GM18498 (cell line): ENCODE data around the gene ELL2.

ENCODE experiments used
- ATAC-seq: cut with Tn5 transposase; IDR thresholded peaks from one replicate; pipeline ENCODE4 v1.9.1; 2021; ENCODE audit warnings: mild to moderate bottlenecking, moderate library complexity; ENCODE audit not compliant: unreplicated experiment

Gene ELL2

GRCh38 chr5:95884017-95884325, 77.7 kb downstream of the ELL2 start:
- ATAC-seq, result peak; percentile 31

DNA sequence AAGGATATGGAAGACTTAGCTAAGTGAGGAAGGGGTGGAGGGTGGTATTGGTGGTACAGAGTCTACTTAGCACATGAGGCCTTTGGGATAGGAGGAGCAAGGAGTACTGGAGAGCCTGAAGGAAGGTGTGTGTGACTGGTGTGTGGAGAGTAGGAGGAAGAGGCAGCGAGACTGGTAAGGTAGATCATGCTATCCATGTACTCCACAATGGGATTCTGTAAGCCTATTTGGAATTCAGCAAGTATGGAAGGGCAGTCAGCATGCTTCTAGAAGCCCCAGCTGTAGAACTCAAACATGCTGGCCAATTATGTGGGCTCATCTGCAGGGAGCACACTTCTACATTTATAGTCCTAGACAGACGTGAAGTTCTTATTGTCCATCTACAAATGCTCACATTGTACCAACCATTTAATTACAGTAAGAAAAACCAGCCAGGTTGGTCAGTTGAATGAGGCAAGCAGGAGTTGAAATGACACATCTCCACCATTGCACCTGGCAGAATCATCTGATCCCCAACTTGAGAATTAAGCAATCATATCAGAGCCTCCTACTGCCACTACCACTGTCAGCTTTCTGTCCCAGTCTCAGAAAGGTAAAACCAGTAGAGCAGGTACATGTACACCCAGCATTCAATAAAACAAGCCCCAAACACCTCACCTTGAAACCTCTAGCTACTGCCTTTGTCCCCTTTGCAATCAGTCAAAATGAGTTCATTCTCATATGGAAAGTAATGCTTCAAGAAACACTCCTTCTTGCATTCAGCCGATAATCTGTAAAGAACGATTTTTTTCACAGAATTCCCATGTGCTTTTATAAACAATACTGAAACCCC, 78.2 kb downstream of the ELL2 start:
- ATAC-seq, result peak; percentile 36

- no peak for ATAC-seq
Measured at GRCh38 chr5:95881833-95882232, 79.8 kb downstream of the ELL2 start.

- ATAC-seq, result no peak
Measured at GRCh38 chr5:95880081-95880926, 81.3 kb downstream of the ELL2 start.

GRCh38 chr5:95879661-95880060, 82.0 kb downstream of the ELL2 start:
- no peak for ATAC-seq

DNA sequence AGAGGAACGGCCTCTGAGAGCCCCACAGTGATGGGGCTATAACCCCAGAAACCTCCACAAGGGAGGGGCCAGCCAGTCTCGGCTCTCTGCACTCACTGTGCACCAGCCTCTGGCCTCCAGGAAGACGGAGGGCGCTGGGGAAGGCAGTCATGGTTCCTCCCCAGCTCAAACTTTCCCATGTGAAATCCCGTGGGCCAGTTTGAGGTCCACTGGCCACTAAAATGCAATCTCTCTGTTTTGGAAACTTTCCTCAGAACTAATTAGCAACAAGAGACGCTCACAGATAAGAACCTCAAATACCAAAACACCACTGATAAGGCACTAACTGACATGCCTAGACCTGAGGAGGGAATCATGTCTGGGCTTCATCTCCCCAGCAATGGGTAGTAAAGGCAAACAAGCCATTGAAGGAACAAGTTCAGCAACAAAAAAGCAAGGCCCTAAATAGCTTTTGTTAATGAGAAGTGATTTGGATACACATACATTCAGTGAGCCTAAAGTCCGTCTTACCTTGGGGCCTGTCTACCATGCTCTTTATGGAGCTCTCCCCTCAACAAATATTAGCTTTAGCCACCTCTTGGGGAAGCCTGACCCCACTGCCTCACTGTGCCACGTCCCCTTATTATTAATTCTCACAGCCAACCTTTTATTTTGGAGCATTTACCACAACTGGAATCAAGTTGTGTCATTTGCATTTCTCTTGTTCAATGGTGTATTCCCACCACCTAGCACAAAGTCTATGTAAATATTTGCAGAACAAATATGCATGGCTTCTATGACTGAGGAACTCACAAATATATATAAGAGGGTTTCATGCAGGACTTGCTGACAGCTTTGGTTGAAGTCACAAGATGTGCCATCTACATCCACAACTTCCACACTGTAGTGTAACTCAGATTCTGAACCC, 83.0 kb downstream of the ELL2 start:
- peak; percentile 62 for ATAC-seq

DNA sequence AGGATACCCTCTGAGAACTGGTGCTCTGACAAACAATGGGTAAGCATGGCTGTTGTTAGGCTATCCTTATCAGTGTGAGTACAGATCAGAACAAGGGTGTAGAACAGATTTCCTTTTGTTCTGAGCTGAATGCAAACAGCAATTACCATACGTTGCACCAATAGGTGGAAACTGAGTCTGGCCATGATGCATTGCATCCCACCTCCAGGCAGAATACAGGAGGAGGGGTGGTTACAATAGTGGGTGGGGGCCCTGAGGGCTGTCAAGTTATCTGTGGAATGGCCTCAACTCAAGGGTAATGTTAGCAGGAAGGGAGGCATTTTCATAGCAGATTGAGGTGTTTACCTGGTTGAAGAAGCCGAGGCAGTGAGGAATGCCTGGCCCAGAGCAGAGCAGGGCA, 84.9 kb downstream of the ELL2 start:
- ATAC-seq, result no peak

GRCh38 chr5:95874246-95874645, 87.4 kb downstream of the ELL2 start:
- no peak for ATAC-seq

DNA sequence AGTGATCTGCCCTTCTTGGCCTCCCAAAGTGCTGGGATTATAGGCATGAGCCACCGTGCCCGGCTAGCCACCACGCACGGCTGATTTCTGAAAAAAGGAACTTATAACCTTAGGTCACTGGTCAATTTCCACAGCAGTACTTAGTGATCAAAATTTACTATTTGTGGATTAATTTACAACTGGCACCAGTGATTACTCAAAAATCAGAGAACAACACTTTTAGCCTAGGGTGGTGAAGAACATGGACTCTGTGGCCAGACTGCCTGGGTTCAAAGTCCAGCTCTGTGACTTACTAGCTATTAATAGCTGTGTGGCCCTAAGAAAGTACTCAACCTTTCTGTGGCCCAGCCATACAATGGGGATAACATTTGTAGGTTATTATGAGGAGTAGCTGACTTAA, 88.3 kb downstream of the ELL2 start:
- ATAC-seq, result no peak

DNA sequence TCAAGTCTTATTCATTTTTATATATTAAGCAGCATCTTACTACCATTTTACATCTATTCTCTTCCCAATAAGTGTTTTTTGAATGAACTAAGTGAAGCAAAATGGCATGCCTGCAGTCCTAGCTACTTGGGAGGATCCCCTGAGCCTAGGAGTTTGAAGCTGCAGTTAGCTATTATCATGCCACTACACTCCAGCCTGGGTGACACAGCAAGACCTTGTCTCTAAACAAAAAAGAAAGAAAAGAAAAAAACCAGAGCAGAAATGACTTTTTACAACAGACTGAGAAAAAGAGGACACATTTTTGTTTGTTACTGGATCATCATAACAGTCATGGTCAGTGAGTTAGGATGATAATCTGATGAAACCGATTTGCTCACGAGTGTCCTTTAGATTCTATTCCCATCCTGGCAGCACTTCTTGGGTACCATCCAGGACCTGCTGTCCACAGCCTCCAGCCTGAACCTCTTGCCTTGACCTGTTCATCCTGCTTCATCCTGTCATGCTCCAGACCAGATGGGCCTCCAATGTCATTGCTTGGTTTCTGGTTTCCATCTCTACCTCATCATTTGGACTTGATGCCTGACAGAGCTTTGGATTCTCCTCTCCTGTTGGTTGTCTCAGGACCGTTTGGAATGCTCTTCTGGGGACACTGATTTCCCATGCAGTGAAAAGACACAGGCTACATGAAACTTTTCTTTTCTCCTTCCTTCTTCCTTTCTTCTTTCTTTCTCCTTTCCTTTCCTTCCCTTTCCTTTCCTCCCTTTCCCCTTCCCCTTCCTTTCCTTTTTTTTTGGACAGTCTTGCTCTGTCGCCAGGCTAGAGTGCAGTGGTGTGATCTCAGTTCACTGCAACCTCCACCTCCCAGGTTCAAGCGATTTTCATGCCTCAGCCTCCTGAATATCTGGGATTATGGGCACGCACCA, 89.0 kb downstream of the ELL2 start:
- no peak for ATAC-seq

GRCh38 chr5:95871146-95871806, 90.4 kb downstream of the ELL2 start:
- ATAC-seq, result no peak

GRCh38 chr5:95870105-95870672, 91.5 kb downstream of the ELL2 start:
- ATAC-seq, result peak; percentile 68

DNA sequence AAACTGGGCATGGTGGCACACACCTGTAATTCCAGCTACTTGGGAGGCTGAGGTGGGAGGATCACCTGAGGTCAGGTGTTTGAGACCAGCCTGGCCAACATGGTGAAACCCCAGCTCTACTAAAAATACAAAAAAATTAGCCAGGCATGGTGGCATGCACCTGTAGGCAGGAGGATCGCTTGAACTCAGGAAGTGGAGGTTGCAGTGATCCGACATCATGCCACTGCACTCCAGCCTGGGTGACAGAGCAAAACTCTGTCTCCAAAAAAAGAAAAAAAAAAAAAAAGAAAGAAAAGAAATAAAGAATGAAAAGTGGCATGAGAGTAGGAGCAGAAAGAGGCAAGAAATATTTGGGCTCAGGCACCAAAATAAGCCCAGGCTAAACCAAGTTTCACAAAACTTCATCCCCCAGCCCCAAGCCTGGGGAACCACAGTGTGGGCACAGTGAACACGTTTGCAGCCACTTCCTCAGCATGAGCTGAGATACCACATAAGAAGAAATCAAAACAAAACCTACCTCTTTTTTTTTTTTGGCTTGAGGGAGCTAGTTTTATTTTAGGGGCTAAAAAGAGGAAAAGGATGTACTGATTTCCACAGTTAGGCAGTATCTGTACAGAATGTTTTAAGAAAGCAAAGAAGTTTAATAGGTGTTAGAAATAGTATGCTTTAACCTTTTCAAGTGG, 92.3 kb downstream of the ELL2 start:
- ATAC-seq, result peak; percentile 64

DNA sequence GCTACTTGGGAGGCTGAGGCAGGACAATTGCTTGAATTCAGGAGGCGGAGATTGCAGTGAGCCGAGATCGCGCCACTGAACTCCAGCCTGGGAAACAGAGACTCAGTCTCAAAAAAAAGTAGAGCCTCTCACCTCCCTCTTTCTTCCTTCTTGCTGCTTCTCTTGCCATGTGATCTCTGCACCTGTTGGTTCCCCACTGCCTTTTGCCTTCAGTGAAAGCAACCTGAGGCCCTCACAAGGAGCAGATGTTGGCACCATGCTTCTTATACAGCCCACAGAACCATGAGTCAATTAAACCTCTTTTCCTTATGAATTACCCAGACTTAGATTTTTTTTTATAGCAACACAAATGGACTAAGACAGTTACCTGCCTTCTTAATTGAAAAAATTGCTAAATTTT, 93.5 kb downstream of the ELL2 start:
- no peak for ATAC-seq

DNA sequence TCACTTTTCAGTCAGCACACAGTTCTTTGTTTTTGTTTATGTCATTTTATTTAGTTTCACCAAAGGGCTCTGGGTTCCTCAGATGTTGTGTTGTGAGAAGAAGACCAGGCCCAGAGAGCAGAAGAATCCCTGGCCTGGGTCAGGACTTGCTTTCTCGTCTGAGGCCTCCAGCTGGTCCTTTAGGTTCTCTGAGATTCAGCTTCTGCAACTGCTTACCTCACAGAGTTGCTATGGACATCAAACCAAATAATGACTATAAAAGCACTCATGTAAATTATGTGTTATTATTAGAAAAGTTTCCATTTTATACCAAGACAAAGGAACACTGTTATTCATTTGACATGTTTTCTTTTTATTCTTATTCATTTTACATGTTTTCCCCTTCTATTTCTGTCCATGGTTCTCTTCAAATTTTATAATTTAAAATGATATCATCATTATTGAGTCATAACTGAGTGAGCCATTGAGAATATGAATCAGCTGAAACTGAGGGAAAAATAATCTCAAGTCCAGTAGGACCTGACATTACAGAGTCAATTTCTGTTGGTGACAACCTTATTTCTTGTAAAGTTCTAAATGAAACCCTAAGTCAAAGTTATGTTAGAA, 95.1 kb downstream of the ELL2 start:
- no peak for ATAC-seq

DNA sequence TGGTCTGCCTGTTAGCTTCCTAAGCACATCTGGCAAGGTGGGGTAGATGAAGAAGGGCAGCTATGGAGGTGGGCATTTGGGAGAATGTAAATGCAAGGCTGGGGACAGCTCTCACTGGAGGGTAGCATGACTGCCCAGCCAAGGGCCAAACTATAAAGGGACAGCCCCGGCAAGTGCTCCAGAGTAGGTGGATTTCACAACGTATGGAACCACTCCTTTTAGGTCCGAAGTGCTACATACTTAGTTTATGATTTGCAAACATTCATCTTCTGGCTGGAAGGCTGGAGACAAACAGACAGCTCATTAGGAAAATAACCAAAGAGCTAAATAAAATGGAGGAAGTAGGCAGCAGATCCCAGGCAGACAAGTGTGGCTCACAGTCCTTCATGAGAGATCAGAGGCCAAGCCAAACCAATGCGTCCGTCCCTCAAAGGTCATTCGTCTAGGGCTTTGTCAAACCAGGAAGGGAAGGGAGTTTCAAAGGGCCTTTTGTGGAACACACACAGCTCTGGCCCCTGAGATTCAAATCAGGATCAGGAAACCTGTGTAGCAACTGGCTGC, 96.6 kb downstream of the ELL2 start:
- ATAC-seq, result no peak

DNA sequence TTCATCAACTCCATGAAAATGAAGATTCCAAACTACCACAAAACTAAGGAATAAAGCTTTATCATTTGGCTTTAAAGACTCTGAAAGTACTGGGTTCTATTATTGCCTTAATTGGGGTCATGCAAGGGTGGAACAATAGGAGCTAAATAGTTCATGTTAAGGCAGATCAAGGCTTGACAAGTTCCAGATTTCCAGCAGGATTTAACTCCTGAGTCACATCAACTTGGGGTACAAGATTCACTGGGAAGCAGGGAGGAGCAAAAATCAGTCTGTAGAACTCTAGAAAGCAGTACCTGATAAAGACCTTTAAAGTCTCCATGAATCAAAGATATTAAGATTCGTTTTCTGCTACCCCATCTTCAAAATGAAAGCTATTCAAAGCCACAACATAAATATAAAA, 97.2 kb downstream of the ELL2 start:
- no peak for ATAC-seq

GRCh38 chr5:95863383-95863757, 98.3 kb downstream of the ELL2 start:
- no peak for ATAC-seq
